Measurements from ENCODE around the gene RFPL1.
"Not testable (repeated sequence)": the region's sequence is repeated elsewhere in the genome, so short reads cannot be mapped to it uniquely, and the experiment has no call there.

RFPL1 gene

DNA sequence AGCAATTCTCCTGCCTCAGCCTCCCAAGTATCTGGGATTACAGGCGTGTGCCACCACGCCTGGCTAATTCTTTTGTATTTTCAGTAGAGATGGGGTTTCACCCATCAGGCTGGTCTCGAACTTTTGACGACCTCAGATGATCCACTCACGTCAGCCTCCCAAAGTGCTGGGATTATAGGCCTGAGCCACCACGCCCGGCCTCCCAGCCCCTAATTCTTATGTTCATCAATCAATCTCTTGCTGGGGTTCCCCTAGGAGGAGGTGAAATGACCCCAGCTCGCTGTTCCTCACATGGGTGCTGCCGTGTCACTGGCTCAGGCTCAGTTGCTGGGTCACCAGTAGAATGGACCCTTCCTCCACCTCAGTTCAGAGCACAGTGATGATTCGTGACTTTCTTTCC, at the start of gene RFPL1:
TSS of gene RFPL1 (plus strand) at position 301 of the 400 bp plus-strand sequence.
- H3K4me1 ChIP-seq (ENCODE audit: insufficient read depth, insufficient read length); H3K36me3 ChIP-seq (ENCODE audit: insufficient read depth, insufficient read length, low read length); H3K4me3 ChIP-seq (ENCODE audit: insufficient read length, low read depth); H3K9me3 ChIP-seq (ENCODE audit: insufficient read depth, low read length); DNase-seq (ENCODE audit: low read depth, low spot score); H3K27me3 ChIP-seq (ENCODE audit: insufficient read depth, insufficient read length); H3K9ac ChIP-seq (ENCODE audit: insufficient read length, low read depth): not testable (repeated sequence)

- TF ChIP-seq SUZ12 (IDR thresholded peaks at IDR 0.05; ENCODE audit: extremely low read depth, insufficient read depth, insufficient read length) (no peak), YY1 (IDR thresholded peaks at IDR 0.05; ENCODE audit: insufficient read depth, insufficient read length) (no peak), ZNF274 (IDR thresholded peaks at IDR 0.05; ENCODE audit: low read depth, low read length) (no peak)
- Histone ChIP-seq H3K9ac (ENCODE audit: insufficient read length, low read depth) (no peak overlapping the region), H3K4me1 (ENCODE audit: insufficient read depth, insufficient read length) (peaks cover 6% of the 10 kb centered on the region), H3K27me3 (ENCODE audit: insufficient read depth, insufficient read length) (no peaks in the 10 kb centered on the region), H3K36me3 (ENCODE audit: insufficient read depth, insufficient read length, low read length) (peaks cover 25% of the 10 kb centered on the region), H3K4me3 (ENCODE audit: insufficient read length, low read depth) (peak overlapping the region; percentile 13), H3K9me3 (ENCODE audit: insufficient read depth, low read length) (no peaks in the 10 kb centered on the region)
- DNase-seq (ENCODE audit: low read depth, low spot score), result no peak
Observed at GRCh38 chr22:29388759-29389090, 49.7 kb upstream of the RFPL1 start.

- Histone ChIP-seq H3K36me3 (ENCODE audit: insufficient read depth, insufficient read length, low read length) (peaks cover 13% of the 10 kb centered on the region), H3K27me3 (ENCODE audit: insufficient read depth, insufficient read length) (no peaks in the 10 kb centered on the region), H3K9ac (ENCODE audit: insufficient read length, low read depth) (no peak overlapping the region), H3K4me3 (ENCODE audit: insufficient read length, low read depth) (no peak overlapping the region), H3K4me1 (ENCODE audit: insufficient read depth, insufficient read length) (peaks cover 3% of the 10 kb centered on the region), H3K9me3 (ENCODE audit: insufficient read depth, low read length) (no peaks in the 10 kb centered on the region)
- no peak for DNase-seq (ENCODE audit: low read depth, low spot score)
- no peak for TF ChIP-seq SUZ12 (IDR thresholded peaks at IDR 0.05; ENCODE audit: extremely low read depth, insufficient read depth, insufficient read length)
- TF ChIP-seq YY1 (IDR thresholded peaks at IDR 0.05; ENCODE audit: insufficient read depth, insufficient read length), result no peak
- TF ChIP-seq ZNF274 (IDR thresholded peaks at IDR 0.05; ENCODE audit: low read depth, low read length), result no peak
Observed at GRCh38 chr22:29390270-29390669, 48.1 kb upstream of the RFPL1 start.

DNA sequence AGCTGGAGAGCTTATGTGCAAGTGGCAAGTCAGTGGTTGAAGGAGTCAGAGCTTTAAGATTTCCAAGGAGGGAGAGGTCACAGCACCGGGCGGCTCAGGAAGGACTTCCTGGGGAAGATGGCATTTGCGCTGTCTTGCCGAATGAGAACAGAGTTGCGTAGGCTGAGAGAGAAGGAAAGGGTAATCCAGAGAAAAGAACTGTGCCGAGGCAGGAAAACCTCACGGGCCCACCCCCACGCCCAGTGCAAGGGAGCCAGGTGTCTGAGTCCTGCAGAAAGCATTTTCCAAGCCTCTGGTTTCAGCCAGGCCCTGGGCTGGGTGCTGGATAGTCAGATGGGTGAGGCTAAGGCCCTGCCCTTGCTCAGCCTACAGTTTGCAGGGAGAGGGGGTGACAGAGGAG, 46.8 kb upstream of the RFPL1 start:
- Histone ChIP-seq H3K9ac (ENCODE audit: insufficient read length, low read depth) (no peak overlapping the region), H3K4me3 (ENCODE audit: insufficient read length, low read depth) (no peak overlapping the region), H3K9me3 (ENCODE audit: insufficient read depth, low read length) (no peaks in the 10 kb centered on the region), H3K36me3 (ENCODE audit: insufficient read depth, insufficient read length, low read length) (peaks cover 3% of the 10 kb centered on the region), H3K27me3 (ENCODE audit: insufficient read depth, insufficient read length) (no peaks in the 10 kb centered on the region), H3K4me1 (ENCODE audit: insufficient read depth, insufficient read length) (peaks cover 2% of the 10 kb centered on the region)
- TF ChIP-seq YY1 (IDR thresholded peaks at IDR 0.05; ENCODE audit: insufficient read depth, insufficient read length), result no peak
- no peak for TF ChIP-seq SUZ12 (IDR thresholded peaks at IDR 0.05; ENCODE audit: extremely low read depth, insufficient read depth, insufficient read length)
- no peak for TF ChIP-seq ZNF274 (IDR thresholded peaks at IDR 0.05; ENCODE audit: low read depth, low read length)
- DNase-seq (ENCODE audit: low read depth, low spot score), result no peak

GRCh38 chr22:29393019-29393608, 45.3 kb upstream of the RFPL1 start:
- Histone ChIP-seq H3K36me3 (ENCODE audit: insufficient read depth, insufficient read length, low read length) (no peaks in the 10 kb centered on the region), H3K4me1 (ENCODE audit: insufficient read depth, insufficient read length) (peaks cover 2% of the 10 kb centered on the region), H3K9me3 (ENCODE audit: insufficient read depth, low read length) (no peaks in the 10 kb centered on the region), H3K9ac (ENCODE audit: insufficient read length, low read depth) (no peak overlapping the region), H3K27me3 (ENCODE audit: insufficient read depth, insufficient read length) (no peaks in the 10 kb centered on the region), H3K4me3 (ENCODE audit: insufficient read length, low read depth) (no peak overlapping the region)
- DNase-seq (ENCODE audit: low read depth, low spot score), result no peak
- no peak for TF ChIP-seq SUZ12 (IDR thresholded peaks at IDR 0.05; ENCODE audit: extremely low read depth, insufficient read depth, insufficient read length)
- TF ChIP-seq YY1 (IDR thresholded peaks at IDR 0.05; ENCODE audit: insufficient read depth, insufficient read length), result no peak
- no peak for TF ChIP-seq ZNF274 (IDR thresholded peaks at IDR 0.05; ENCODE audit: low read depth, low read length)

DNA sequence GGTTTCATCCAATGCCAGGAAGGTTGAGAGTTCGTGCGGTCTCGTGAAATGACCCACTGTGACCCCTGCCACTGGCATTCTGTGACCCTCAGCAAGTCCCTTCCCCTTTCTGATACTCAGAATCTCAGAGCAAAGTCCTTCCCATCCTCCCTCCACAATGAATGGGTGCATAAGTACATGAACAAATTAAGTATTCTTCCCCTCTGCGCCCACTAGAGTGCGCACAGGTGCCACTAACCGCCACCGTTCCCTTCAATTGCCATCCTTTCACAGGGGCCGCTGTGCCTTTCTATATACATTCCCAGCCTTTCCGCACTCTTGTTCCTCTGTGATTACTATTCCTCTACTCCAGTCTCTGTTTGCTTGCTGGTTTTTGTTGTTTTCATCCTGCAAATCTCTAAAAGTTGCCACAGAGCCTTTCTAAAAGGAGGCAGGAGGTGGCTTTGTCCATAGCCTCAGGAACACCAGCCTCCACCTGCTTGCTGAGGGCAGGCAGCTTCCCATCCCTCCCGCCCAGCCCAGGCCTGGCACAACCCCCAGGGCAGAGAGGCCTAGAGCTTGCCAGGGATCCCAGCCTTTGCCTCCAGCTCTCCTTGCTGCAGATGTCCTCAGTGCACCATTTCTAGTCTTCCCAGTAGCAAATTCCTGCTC, 43.3 kb upstream of the RFPL1 start:
- no peak overlapping the region for H3K9ac ChIP-seq (ENCODE audit: insufficient read length, low read depth)
- TF ChIP-seq YY1 (IDR thresholded peaks at IDR 0.05; ENCODE audit: insufficient read depth, insufficient read length), result no peak
- TF ChIP-seq SUZ12 (IDR thresholded peaks at IDR 0.05; ENCODE audit: extremely low read depth, insufficient read depth, insufficient read length), result no peak
- no peak for TF ChIP-seq ZNF274 (IDR thresholded peaks at IDR 0.05; ENCODE audit: low read depth, low read length)
- H3K9me3 ChIP-seq (ENCODE audit: insufficient read depth, low read length), result no peaks in the 10 kb centered on the region
- no peaks in the 10 kb centered on the region for H3K36me3 ChIP-seq (ENCODE audit: insufficient read depth, insufficient read length, low read length)
- H3K27me3 ChIP-seq (ENCODE audit: insufficient read depth, insufficient read length), result no peaks in the 10 kb centered on the region
- DNase-seq (ENCODE audit: low read depth, low spot score), result peak; percentile 57
- peaks cover 2% of the 10 kb centered on the region for H3K4me1 ChIP-seq (ENCODE audit: insufficient read depth, insufficient read length)
- H3K4me3 ChIP-seq (ENCODE audit: insufficient read length, low read depth), result no peak overlapping the region

DNA sequence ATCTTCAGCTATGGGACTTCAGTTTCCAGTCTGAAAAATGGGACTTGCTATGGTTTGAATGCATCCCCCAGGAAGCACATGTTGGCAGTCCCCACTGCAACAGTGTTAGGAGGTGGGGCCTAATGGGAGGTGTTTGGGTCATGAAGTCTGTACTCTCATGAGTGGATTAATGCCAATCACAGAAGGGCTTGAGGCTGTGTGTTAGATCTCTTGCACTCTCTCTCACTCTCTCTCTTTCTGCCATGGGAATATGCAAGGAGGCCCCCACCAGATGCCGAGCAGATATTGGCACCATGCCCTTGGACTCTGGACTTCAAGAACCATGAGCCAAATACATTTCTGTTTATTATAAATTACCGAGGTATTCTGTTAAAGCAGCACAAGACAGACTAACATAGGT, 42.3 kb upstream of the RFPL1 start:
- H3K9me3 ChIP-seq (ENCODE audit: insufficient read depth, low read length), result no peaks in the 10 kb centered on the region
- no peak for DNase-seq (ENCODE audit: low read depth, low spot score)
- H3K9ac ChIP-seq (ENCODE audit: insufficient read length, low read depth), result no peak overlapping the region
- no peaks in the 10 kb centered on the region for H3K36me3 ChIP-seq (ENCODE audit: insufficient read depth, insufficient read length, low read length)
- H3K27me3 ChIP-seq (ENCODE audit: insufficient read depth, insufficient read length), result no peaks in the 10 kb centered on the region
- peaks cover 2% of the 10 kb centered on the region for H3K4me1 ChIP-seq (ENCODE audit: insufficient read depth, insufficient read length)
- TF ChIP-seq YY1 (IDR thresholded peaks at IDR 0.05; ENCODE audit: insufficient read depth, insufficient read length), result no peak
- TF ChIP-seq ZNF274 (IDR thresholded peaks at IDR 0.05; ENCODE audit: low read depth, low read length), result no peak
- TF ChIP-seq SUZ12 (IDR thresholded peaks at IDR 0.05; ENCODE audit: extremely low read depth, insufficient read depth, insufficient read length), result no peak
- H3K4me3 ChIP-seq (ENCODE audit: insufficient read length, low read depth), result no peak overlapping the region
